ENCODE results near the gene PDE3B.
"Not testable (repeated sequence)": the region's sequence is repeated elsewhere in the genome, so short reads cannot be mapped to it uniquely, and the experiment has no call there.

The PDE3B gene

DNA sequence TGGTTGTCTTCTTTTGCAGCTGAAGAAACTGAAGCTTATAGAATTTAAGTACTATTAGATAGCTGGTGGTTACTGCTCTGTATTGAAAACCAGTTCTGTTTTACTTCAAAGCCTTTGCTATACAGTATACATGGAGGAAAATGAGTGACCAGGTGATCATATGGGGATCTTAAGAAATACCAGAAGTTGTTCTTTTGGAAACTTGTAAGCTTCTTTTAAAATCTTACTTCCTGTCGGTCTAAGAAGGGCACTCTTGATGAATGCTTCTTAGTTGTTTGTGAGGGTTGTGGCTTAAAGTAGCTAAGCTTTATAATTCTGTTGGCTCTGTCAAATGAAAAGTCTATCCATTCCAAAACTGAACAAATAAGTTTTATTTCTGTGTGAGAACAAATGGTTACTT lies 55.2 kb downstream of the PDE3B start:
- H3K27ac ChIP-seq (ENCODE audit: low read depth, low read length): no peak overlapping the region
- H3K9ac ChIP-seq (ENCODE audit: low read depth in 1 of 2, low read length in 2 of 2): no peak overlapping the region
- H3K9me3 ChIP-seq (ENCODE audit: control insufficient read depth in 1 of 2, low read length in 2 of 2): peaks cover 3 to 10% of the 10 kb centered on the region in 2 donors
- no peak overlapping the region for H3K4me3 ChIP-seq (ENCODE audit: low read depth in 1 of 2, low read length in 2 of 2)
- H3K27me3 ChIP-seq (ENCODE audit: control insufficient read depth in 1 of 2, insufficient read depth in 2 of 2, low read length in 2 of 2): no peaks in the 10 kb centered on the region
- H3K36me3 ChIP-seq (ENCODE audit: control insufficient read depth in 1 of 2, insufficient read depth in 2 of 2, low read length in 2 of 2): no peaks in the 10 kb centered on the region
- H3K4me1 ChIP-seq (ENCODE audit: control insufficient read depth in 1 of 2, insufficient read depth in 2 of 2, low read length in 2 of 2): peaks cover 4 to 6% of the 10 kb centered on the region in 2 donors

DNA sequence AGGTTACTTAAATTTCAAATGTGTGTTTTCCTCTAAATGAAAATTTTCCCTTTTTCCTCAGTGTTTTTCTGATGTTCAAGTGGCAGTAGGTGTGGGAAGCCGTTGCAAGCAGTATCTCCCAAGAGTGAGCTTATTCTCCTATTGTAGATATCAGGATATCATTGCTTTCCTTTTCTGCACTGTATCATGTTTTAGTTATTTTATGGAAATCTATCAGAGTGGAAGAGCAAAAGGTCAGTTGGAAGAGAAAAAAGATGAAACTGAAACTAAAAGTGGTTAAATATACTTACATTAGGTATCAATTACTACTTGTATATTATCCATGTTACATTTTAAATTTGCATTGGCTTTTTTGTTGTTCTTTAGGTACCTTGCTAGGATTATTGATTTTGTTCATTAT lies 57.0 kb downstream of the PDE3B start:
- H3K9ac ChIP-seq (ENCODE audit: low read depth in 1 of 2, low read length in 2 of 2): no peak overlapping the region
- peaks cover 8 to 10% of the 10 kb centered on the region in 2 donors for H3K9me3 ChIP-seq (ENCODE audit: control insufficient read depth in 1 of 2, low read length in 2 of 2)

DNA sequence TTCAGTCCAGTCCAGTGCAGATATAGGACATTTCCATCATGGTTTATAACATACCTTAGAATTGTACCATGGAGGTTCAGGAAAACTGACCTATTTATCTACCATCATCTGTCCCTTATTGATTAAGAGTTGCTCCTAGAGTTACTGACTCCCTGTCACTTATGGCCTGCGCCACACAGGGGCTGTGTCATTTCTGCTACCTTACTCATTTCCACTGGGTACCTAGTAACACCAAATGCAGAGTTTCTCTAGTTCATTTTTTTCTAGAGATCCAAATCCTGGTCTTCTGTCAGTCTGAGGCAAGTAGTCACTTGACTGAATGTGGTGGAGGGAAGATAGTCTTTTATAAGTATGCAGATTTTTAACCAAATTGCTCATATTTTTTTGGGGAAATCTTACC lies 59.2 kb downstream of the PDE3B start:
- Histone ChIP-seq H3K4me3 (ENCODE audit: low read depth in 1 of 2, low read length in 2 of 2) (no peak overlapping the region), H3K9ac (ENCODE audit: low read depth in 1 of 2, low read length in 2 of 2) (no peak overlapping the region), H3K36me3 (ENCODE audit: control insufficient read depth in 1 of 2, insufficient read depth in 2 of 2, low read length in 2 of 2) (no peaks in the 10 kb centered on the region), H3K27me3 (ENCODE audit: control insufficient read depth in 1 of 2, insufficient read depth in 2 of 2, low read length in 2 of 2) (no peaks in the 10 kb centered on the region), H3K27ac (ENCODE audit: low read depth, low read length) (no peak overlapping the region), H3K9me3 (ENCODE audit: control insufficient read depth in 1 of 2, low read length in 2 of 2) (peaks cover 9 to 10% of the 10 kb centered on the region in 2 donors), H3K4me1 (ENCODE audit: control insufficient read depth in 1 of 2, insufficient read depth in 2 of 2, low read length in 2 of 2) (peaks cover 4 to 6% of the 10 kb centered on the region in 2 donors)

More for the DNA sequence above, 57.0 kb downstream of the PDE3B start:
- no peak overlapping the region for H3K4me3 ChIP-seq (ENCODE audit: low read depth in 1 of 2, low read length in 2 of 2)
- no peaks in the 10 kb centered on the region for H3K27me3 ChIP-seq (ENCODE audit: control insufficient read depth in 1 of 2, insufficient read depth in 2 of 2, low read length in 2 of 2)
- no peak overlapping the region for H3K27ac ChIP-seq (ENCODE audit: low read depth, low read length)
- no peaks in the 10 kb centered on the region for H3K36me3 ChIP-seq (ENCODE audit: control insufficient read depth in 1 of 2, insufficient read depth in 2 of 2, low read length in 2 of 2)
- peaks cover 4 to 6% of the 10 kb centered on the region in 2 donors for H3K4me1 ChIP-seq (ENCODE audit: control insufficient read depth in 1 of 2, insufficient read depth in 2 of 2, low read length in 2 of 2)

DNA sequence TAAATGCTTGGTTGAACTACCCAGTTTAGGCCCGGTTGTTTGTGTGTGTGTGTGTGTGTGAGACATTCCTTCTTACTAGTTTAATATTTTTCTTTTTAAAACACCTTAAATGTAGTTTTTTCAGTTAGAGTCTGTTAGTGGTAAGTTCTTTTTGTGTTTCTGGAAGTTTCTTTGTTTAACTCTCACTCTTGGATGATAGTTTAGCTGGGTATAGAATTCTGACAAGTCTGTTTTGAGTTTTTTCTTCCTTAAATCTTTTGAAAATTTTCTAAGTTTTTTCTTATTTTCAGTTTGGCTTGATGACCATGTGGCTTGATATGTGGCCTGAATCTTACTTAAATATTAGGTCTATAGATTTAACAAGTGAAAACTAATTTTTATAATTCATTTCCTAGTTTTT lies 60.1 kb downstream of the PDE3B start:
- Histone ChIP-seq H3K36me3 (ENCODE audit: control insufficient read depth in 1 of 2, insufficient read depth in 2 of 2, low read length in 2 of 2) (no peaks in the 10 kb centered on the region), H3K27me3 (ENCODE audit: control insufficient read depth in 1 of 2, insufficient read depth in 2 of 2, low read length in 2 of 2) (no peaks in the 10 kb centered on the region), H3K27ac (ENCODE audit: low read depth, low read length) (no peak overlapping the region)

DNA sequence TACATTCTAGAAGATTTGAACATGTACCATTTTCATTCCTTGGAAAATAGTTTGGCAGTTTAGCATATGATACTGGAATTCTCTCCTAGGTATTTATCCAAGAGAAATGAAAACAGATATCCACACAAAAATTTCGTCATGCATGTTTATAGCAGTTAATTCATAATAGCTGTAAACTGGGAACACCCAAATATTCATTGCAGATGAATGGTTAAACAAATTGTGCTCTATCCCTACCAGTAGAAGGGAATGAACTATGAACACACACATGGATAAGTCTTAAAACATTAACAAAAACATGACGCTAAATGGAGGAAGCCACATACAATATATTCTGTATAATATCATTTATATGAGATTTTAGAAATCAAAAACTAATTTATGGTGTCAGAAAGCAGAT lies 61.5 kb downstream of the PDE3B start:
- Histone ChIP-seq H3K27ac (ENCODE audit: low read depth, low read length) (no peak overlapping the region), H3K9ac (ENCODE audit: low read depth in 1 of 2, low read length in 2 of 2) (no peak overlapping the region), H3K4me3 (ENCODE audit: low read depth in 1 of 2, low read length in 2 of 2) (no peak overlapping the region), H3K36me3 (ENCODE audit: control insufficient read depth in 1 of 2, insufficient read depth in 2 of 2, low read length in 2 of 2) (no peaks in the 10 kb centered on the region), H3K4me1 (ENCODE audit: control insufficient read depth in 1 of 2, insufficient read depth in 2 of 2, low read length in 2 of 2) (peaks cover 4 to 6% of the 10 kb centered on the region in 2 donors), H3K27me3 (ENCODE audit: control insufficient read depth in 1 of 2, insufficient read depth in 2 of 2, low read length in 2 of 2) (no peaks in the 10 kb centered on the region), H3K9me3 (ENCODE audit: control insufficient read depth in 1 of 2, low read length in 2 of 2) (peaks cover 10 to 12% of the 10 kb centered on the region in 2 donors)

More for the DNA sequence above, 60.1 kb downstream of the PDE3B start:
- peaks cover 10 to 12% of the 10 kb centered on the region in 2 donors for H3K9me3 ChIP-seq (ENCODE audit: control insufficient read depth in 1 of 2, low read length in 2 of 2)
- H3K9ac ChIP-seq (ENCODE audit: low read depth in 1 of 2, low read length in 2 of 2): no peak overlapping the region
- H3K4me3 ChIP-seq (ENCODE audit: low read depth in 1 of 2, low read length in 2 of 2): no peak overlapping the region
- H3K4me1 ChIP-seq (ENCODE audit: control insufficient read depth in 1 of 2, insufficient read depth in 2 of 2, low read length in 2 of 2): peaks cover 4 to 6% of the 10 kb centered on the region in 2 donors

DNA sequence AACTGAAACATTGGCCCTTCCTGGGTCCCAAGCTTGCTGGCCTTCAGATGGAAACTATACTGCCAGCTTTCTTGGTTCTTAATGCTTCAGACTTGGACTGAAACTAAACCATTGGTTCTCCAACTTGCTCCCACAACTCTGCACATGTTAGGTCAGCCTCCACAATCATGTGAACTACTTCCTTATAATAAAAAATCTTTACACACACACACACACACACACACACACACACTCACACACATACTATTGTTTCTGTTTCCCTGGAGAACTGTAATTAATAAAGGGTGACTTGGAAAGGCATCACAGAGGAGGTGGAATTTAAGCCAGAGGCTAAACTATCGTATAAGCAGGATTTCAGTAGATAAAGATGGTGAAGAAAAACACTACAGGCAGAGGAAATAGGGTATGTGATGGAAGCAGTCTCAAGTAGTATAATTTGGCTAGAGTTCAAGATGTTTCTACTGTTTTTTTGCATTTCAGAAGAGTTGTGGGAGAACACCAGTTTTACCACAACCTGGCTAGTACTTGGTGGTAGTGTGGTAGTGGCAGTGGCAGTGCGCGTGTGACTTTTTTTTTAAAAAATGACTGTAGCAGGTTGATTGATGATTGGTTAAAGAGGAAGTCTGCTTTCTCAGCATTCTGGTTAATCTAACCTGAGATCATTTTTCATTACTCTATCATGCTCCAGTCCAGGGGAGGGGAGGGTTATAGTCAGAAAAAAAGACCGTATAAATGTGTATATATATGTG lies 70.1 kb downstream of the PDE3B start:
- no peaks in the 10 kb centered on the region for H3K27me3 ChIP-seq (ENCODE audit: control insufficient read depth in 1 of 2, insufficient read depth in 2 of 2, low read length in 2 of 2)
- H3K9me3 ChIP-seq (ENCODE audit: control insufficient read depth in 1 of 2, low read length in 2 of 2): no peaks in the 10 kb centered on the region
- no peaks in the 10 kb centered on the region for H3K36me3 ChIP-seq (ENCODE audit: control insufficient read depth in 1 of 2, insufficient read depth in 2 of 2, low read length in 2 of 2)
- H3K9ac ChIP-seq (ENCODE audit: low read depth in 1 of 2, low read length in 2 of 2): no peak overlapping the region
- H3K4me3 ChIP-seq (ENCODE audit: low read depth in 1 of 2, low read length in 2 of 2): no peak overlapping the region
- H3K27ac ChIP-seq (ENCODE audit: low read depth, low read length): no peak overlapping the region
- no peaks in the 10 kb centered on the region for H3K4me1 ChIP-seq (ENCODE audit: control insufficient read depth in 1 of 2, insufficient read depth in 2 of 2, low read length in 2 of 2)

DNA sequence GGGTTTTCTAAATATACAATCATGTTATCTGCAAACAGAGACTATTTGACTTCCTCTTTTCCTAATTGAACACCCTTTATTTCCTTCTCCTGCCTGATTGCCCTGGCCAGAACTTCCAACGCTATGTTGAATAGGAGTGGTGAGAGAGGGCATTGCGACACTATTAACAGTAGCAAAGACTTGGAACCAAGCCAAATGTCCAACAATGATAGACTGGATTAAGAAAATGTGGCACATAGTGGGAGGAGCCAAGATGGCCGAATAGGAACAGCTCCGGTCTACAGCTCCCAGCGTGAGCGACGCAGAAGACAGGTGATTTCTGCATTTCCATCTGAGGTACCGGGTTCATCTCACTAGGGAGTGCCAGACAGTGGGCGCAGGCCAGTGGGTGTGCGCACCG lies 72.1 kb downstream of the PDE3B start:
- not testable (repeated sequence) for H3K9me3 ChIP-seq (ENCODE audit: control insufficient read depth in 1 of 2, low read length in 2 of 2); H3K36me3 ChIP-seq (ENCODE audit: control insufficient read depth in 1 of 2, insufficient read depth in 2 of 2, low read length in 2 of 2); H3K27me3 ChIP-seq (ENCODE audit: control insufficient read depth in 1 of 2, insufficient read depth in 2 of 2, low read length in 2 of 2); H3K9ac ChIP-seq (ENCODE audit: low read depth in 1 of 2, low read length in 2 of 2); H3K4me3 ChIP-seq (ENCODE audit: low read depth in 1 of 2, low read length in 2 of 2); H3K4me1 ChIP-seq (ENCODE audit: control insufficient read depth in 1 of 2, insufficient read depth in 2 of 2, low read length in 2 of 2); H3K27ac ChIP-seq (ENCODE audit: low read depth, low read length)

DNA sequence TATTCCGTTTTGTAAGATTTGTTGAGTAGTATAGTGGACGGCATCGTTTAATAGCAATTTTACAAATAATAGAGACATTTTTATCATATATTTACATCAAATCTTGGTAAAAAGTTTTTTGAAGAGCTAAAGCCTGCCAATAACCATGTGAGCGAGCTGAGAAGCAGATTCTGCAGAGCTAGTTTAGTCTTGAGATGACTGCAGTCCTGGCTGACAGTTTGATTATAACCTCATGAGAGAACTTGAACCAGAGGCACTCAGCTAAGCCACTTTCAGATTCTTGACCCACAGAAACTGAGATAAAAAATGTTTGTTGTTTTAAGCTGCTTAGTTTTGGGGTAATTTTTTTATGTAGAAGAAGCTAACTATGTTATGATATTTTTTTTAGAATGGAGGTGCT lies 78.9 kb downstream of the PDE3B start:
- H3K9ac ChIP-seq (ENCODE audit: low read depth in 1 of 2, low read length in 2 of 2): no peak overlapping the region
- H3K27me3 ChIP-seq (ENCODE audit: control insufficient read depth in 1 of 2, insufficient read depth in 2 of 2, low read length in 2 of 2): no peaks in the 10 kb centered on the region
- H3K27ac ChIP-seq (ENCODE audit: low read depth, low read length): no peak overlapping the region
- H3K4me3 ChIP-seq (ENCODE audit: low read depth in 1 of 2, low read length in 2 of 2): no peak overlapping the region
- no peaks in the 10 kb centered on the region for H3K36me3 ChIP-seq (ENCODE audit: control insufficient read depth in 1 of 2, insufficient read depth in 2 of 2, low read length in 2 of 2)
- no peaks in the 10 kb centered on the region for H3K4me1 ChIP-seq (ENCODE audit: control insufficient read depth in 1 of 2, insufficient read depth in 2 of 2, low read length in 2 of 2)
- no peaks in the 10 kb centered on the region for H3K9me3 ChIP-seq (ENCODE audit: control insufficient read depth in 1 of 2, low read length in 2 of 2)

DNA sequence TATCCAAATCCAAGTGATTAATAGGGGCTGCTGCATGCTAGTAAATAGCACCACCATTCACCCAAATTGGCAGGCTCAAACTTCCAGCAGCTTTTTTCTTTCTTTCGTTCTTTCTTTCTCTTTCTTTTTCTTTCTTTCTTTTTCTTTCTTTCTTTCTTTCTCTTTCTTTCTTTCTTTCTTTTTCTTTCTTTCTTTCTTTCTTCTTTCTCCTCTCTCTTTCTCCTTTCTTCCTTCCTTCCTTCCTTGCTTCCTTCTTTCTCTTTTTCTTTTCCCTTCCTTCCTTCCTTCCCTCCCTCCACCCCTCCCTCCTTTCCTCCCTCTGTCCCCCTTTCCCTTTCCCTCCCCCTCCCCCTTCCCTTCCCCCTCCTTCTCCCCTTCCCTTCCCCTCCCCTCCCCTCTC lies 81.5 kb downstream of the PDE3B start:
- no peaks in the 10 kb centered on the region for H3K27me3 ChIP-seq (ENCODE audit: control insufficient read depth in 1 of 2, insufficient read depth in 2 of 2, low read length in 2 of 2)
- no peaks in the 10 kb centered on the region for H3K4me1 ChIP-seq (ENCODE audit: control insufficient read depth in 1 of 2, insufficient read depth in 2 of 2, low read length in 2 of 2)
- no peak overlapping the region for H3K9ac ChIP-seq (ENCODE audit: low read depth in 1 of 2, low read length in 2 of 2)
- H3K9me3 ChIP-seq (ENCODE audit: control insufficient read depth in 1 of 2, low read length in 2 of 2): no peaks in the 10 kb centered on the region
- H3K27ac ChIP-seq (ENCODE audit: low read depth, low read length): no peak overlapping the region
- H3K4me3 ChIP-seq (ENCODE audit: low read depth in 1 of 2, low read length in 2 of 2): no peak overlapping the region
- H3K36me3 ChIP-seq (ENCODE audit: control insufficient read depth in 1 of 2, insufficient read depth in 2 of 2, low read length in 2 of 2): no peaks in the 10 kb centered on the region

DNA sequence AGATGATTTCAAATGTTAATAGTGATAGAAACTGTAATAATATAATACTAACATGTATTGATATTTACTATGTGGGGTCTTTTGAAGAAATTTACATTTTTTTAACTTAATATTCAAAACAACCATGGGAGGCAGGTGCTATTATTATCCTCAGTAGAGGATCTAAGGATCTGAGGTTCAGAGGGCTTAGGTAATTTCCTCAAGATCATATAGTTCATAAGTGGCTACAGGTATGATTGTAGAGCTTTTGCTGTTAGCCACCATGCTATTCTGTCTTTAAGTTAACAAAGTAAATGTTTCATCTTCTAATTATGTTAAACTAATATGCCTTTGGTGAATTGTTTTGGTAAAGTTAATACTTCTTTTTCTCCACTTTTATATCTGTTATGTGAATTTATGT lies 83.6 kb downstream of the PDE3B start:
- no peak overlapping the region for H3K27ac ChIP-seq (ENCODE audit: low read depth, low read length)
- H3K9ac ChIP-seq (ENCODE audit: low read depth in 1 of 2, low read length in 2 of 2): no peak overlapping the region
- H3K4me1 ChIP-seq (ENCODE audit: control insufficient read depth in 1 of 2, insufficient read depth in 2 of 2, low read length in 2 of 2): no peaks in the 10 kb centered on the region
- no peaks in the 10 kb centered on the region for H3K9me3 ChIP-seq (ENCODE audit: control insufficient read depth in 1 of 2, low read length in 2 of 2)
- H3K4me3 ChIP-seq (ENCODE audit: low read depth in 1 of 2, low read length in 2 of 2): no peak overlapping the region
- no peaks in the 10 kb centered on the region for H3K36me3 ChIP-seq (ENCODE audit: control insufficient read depth in 1 of 2, insufficient read depth in 2 of 2, low read length in 2 of 2)
- H3K27me3 ChIP-seq (ENCODE audit: control insufficient read depth in 1 of 2, insufficient read depth in 2 of 2, low read length in 2 of 2): no peaks in the 10 kb centered on the region

All from duodenal mucosa (tissue), 2 donors.